Fibroblast of pulmonary artery (primary cell): Measurements from ENCODE around the gene DIS3.
A peak's percentile ranks its signal among the peaks of the same experiment; 100 is the strongest.

ENCODE experiments used
- DNase-seq: peaks from one replicate; pipeline ENCODE4 v3.0.0-alpha.2; 2010; ENCODE audit warnings: low read depth
- H3K4me3 ChIP-seq: replicated peaks from 2 replicates; pipeline ENCODE4 v1.5.1; 2011; ENCODE audit warnings: low read depth, mild to moderate bottlenecking, control low read depth, low read length, moderate library complexity
- CTCF ChIP-seq: IDR thresholded peaks from 2 replicates; pipeline ENCODE4 v1.5.1; 2011; ENCODE audit warnings: mild to moderate bottlenecking, control low read depth, low read length, inconsistent platforms; ENCODE audit errors: missing control alignments

The DIS3 gene

GRCh38 chr13:72774019-72774418, 7.7 kb downstream of the DIS3 start:
- H3K4me3 ChIP-seq, result no peak overlapping the region
- peak; percentile 64 for DNase-seq

GRCh38 chr13:72763411-72763810, 18.3 kb downstream of the DIS3 start:
- no peak for TF ChIP-seq CTCF
- H3K4me3 ChIP-seq, result no peak overlapping the region
- peak; percentile 32 for DNase-seq

More at GRCh38 chr13:72774019-72774418, 7.7 kb downstream of the DIS3 start:
- TF ChIP-seq CTCF, result no peak

- no peak for DNase-seq
- TF ChIP-seq CTCF, result no peak
- H3K4me3 ChIP-seq, result no peak overlapping the region
Measured at GRCh38 chr13:72760189-72760588, 21.5 kb downstream of the DIS3 start.

- no peak for DNase-seq
- H3K4me3 ChIP-seq, result no peak overlapping the region
Measured at GRCh38 chr13:72757792-72758535, 23.7 kb downstream of the DIS3 start.

GRCh38 chr13:72754111-72754510, 27.6 kb downstream of the DIS3 start:
- DNase-seq, result no peak
- no peak for TF ChIP-seq CTCF
- H3K4me3 ChIP-seq, result no peak overlapping the region

More at GRCh38 chr13:72757792-72758535, 23.7 kb downstream of the DIS3 start:
- TF ChIP-seq CTCF, result no peak

- H3K4me3 ChIP-seq, result no peak overlapping the region
- no peak for DNase-seq
- TF ChIP-seq CTCF, result no peak
Measured at GRCh38 chr13:72751220-72751619, 30.5 kb downstream of the DIS3 start.

- H3K4me3 ChIP-seq, result no peak overlapping the region
- DNase-seq, result no peak
- TF ChIP-seq CTCF, result no peak
Measured at GRCh38 chr13:72745260-72745659, 36.4 kb downstream of the DIS3 start.
